NCI-H345 treated with DMSO at 0.1 percent for 48 hours (cell line): ENCODE results near the gene AUTS2.

Experiments used
- DNase-seq: peaks from one replicate; lab custom pipeline; 2025; ENCODE audit not compliant: unreplicated experiment; lab: John Stamatoyannopoulos, UW

Gene AUTS2

GRCh38 chr7:69654849-69655707, 56.8 kb downstream of the AUTS2 start:
- DNase-seq: peak; percentile 22

DNA sequence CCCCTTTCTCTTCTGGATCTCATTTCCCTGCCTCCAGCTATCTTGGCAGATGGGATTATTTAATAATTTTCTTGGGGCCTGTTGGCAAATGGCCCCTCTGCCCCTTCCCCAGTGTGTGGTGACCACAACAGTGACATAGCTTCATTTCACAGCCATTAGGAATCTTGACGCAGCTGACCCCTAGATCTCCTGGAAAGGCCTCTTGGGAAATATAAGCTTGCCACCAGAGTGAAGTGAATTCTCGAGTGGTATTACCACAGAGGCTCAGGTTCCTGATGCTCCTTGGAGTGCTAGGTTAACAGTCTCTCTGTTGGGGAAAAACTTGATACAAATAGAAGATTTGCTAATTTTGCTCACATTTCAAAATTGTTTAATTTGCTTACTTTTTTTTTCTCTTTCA, 57.8 kb downstream of the AUTS2 start:
- DNase-seq: no peak

GRCh38 chr7:69656890-69657289, 58.6 kb downstream of the AUTS2 start:
- no peak for DNase-seq

DNA sequence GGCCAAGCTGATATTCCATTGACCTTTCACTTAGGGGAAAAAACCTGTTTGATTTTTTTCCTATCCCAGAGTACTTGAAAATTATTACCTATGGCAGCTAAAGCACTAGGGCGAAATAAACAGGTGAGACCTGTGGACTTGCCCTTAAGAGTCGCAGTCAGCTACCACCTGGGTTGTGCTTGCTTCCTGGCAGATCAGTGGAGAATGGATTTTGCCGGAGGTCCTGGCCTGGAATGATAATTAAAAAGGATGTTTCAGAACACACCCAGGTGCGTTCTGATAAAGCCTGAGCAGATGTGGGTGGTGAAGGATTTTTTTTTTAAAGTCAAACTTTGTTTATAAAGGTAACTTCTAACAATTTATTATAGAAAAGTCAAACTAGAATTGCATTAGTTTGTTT, 59.1 kb downstream of the AUTS2 start:
- DNase-seq: no peak

DNA sequence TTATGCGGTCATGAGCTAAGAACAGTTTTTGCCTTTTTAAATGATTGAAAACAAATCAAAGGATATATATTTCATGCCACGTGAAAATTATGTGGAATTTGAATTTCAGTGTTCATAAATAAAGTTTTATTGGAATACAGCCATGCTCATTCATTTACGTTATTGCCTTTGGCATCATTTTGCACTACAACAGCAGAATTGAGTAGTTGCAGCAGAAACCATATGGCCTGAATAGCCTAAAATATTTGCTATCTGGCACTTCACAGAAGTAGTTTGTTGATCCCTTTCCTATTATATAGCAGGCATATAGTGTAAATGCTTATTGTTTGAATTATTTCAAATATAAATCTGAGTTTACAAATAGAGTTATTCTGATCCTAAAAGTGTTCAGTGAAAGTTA, 59.7 kb downstream of the AUTS2 start:
- no peak for DNase-seq

DNA sequence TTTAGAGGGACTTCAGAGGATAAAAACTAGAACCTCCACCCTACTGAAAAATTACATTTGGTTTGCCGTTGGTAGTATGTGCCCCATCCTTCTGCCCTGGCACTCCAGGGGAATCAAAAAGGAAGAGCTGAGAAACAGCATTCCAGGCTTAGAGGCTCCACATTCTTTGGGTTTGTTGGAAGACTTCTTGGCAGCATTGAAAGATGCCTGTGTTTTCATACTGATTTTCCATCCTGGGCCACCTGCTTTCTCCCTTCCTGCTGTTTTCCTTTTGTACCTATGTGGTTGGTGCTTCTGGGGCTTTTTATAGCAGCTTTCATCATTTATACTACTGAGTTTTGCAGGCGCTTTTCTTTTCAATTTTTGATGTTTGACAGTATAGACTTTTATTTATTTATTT, 61.7 kb downstream of the AUTS2 start:
- DNase-seq: no peak

DNA sequence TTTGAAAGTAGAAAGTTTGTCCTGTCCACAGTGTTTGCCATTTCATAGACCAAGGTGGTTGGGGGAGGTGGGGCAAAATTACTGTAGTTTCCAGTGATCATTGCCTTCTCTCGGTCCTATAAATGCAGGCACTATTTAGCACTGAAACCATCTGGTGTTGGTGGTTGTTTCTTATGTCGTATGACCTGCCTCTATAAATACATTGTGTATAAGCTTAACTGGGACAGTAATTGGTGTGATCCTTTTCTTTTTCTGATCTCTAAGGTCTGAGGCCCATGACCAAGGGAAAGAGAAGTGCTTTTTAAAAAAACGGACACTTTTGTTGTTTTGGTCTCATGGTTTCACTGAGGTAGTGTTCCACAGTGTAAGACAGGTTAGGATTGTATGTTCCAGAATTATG, 63.1 kb downstream of the AUTS2 start:
- no peak for DNase-seq

GRCh38 chr7:69663911-69664832, 65.9 kb downstream of the AUTS2 start:
- DNase-seq: no peak

DNA sequence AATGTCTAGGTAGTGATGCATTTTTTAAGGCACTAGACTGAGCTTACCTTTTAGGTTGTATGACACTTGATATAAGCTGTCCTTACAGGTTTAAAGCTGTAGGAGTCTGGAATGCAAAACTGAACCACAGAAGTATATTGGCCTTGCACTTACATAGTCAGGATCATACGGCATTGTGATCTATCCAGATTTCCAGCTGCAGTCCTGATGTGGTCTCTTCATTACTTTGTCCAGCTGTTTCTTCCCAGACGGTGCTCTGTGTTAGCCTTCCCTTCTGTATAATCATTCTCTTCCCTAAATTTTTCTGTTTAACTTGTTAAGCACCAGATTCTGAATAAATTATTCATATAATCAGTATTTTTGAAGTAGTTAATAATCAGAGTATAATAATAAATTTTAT, 67.1 kb downstream of the AUTS2 start:
- no peak for DNase-seq

DNA sequence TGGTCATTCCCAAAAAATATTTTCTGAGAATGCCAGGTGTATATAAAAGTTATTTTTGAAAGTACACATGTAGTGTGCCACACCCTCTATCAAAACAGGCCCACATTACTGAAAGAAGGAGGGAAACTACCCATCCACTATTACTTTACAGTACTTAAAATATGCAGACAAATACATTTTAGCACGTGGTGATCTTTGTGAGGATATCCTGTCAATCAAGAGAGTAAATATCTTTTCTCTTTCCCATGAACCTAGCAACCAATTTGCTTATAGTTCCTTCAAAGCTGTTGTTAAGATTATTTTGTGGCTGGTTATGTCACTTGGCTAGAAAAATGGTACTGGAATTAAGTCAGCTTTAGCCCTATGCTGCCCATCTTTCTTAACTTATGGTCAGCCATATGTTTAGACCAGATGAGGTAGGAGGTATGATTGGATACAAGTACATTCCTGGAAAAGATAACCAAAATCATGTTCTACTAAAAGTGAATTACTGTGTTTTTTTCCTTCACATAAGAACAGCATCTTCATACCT, 70.1 kb downstream of the AUTS2 start:
- DNase-seq: no peak

- DNase-seq: no peak
These were observed 72.4 kb downstream of the AUTS2 start for GRCh38 chr7:69670701-69671100.

DNA sequence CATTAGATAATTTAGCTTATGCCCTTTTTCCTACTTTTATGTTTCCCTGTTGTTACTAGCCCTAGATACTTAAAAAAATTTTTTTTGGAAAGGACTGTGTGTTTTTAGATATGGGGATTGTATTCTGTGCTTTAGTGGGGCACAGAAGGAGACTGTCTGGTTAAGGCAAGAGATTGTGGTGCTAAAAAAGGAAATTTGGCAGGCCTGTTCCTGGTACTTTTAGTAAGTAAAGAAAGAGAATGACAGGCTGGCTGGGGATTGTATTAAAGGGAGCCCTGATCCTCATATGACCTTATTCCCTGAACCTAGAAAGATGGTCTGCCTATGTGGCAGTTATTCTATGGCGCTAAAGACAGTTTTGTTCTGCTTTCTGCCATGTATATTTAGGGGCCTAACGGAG, 74.8 kb downstream of the AUTS2 start:
- DNase-seq: no peak

- DNase-seq: no peak
These were observed 76.5 kb downstream of the AUTS2 start for GRCh38 chr7:69674701-69675182.

DNA sequence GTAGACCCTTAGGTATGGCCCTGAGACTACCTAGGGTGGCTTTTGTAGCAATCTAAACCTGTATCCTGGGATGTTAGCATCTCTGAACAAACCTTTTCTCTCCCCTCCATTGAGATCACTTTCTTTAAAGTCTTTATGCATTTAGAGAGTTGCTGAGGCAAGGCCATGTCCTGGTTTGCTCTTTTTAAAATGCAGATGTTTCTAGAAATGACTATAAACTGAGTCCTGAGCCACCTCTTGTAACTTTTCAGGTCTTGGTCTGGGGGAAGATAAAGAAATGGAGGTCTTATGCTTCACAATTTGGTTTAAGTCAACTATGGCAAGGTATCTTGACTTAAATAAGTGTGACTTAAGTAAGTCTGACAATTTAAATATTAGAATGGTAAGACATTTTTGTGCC, 78.0 kb downstream of the AUTS2 start:
- DNase-seq: no peak

DNA sequence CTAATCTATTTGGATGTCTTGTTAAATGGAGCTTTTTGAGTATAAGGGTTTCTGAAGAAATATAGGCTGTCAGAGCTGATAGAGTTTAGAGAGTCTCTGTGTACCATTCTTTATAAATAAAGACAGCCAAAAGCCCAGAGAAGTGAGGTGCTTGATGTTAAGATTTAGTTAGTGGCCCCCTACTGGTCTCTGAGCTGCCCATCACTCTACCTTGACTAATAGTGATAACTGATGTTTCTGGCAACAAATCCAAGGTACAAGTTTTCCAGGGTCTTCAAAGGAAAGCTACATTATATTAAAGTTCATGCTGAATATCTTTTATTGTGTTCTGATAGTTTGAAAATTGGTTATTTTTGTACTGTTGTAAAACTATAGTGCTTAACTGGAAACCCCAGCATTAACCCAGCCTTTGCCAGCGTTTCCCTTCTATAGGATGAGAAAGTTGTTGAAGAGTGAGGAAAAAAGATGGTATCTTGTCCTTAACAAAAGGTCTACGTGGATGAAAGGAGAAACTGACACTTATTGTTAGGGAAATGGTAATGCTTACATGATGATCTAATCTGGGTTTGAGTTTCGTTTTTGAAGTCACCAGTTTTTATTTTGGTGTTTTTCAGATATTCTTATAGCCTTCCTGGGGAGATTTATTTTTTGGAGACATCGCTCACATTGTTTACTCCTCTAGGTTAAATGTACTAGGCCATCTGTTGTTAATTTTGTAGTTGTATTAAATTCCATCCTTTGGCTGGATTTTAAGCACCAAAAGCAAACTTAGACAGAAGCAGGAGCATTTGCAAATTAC, 79.0 kb downstream of the AUTS2 start:
- no peak for DNase-seq

- no peak for DNase-seq
These were observed 79.7 kb downstream of the AUTS2 start for GRCh38 chr7:69677881-69678493.

- DNase-seq: no peak
These were observed 80.4 kb downstream of the AUTS2 start for GRCh38 chr7:69678494-69679187.

GRCh38 chr7:69681181-69681580, 82.9 kb downstream of the AUTS2 start:
- DNase-seq: no peak

DNA sequence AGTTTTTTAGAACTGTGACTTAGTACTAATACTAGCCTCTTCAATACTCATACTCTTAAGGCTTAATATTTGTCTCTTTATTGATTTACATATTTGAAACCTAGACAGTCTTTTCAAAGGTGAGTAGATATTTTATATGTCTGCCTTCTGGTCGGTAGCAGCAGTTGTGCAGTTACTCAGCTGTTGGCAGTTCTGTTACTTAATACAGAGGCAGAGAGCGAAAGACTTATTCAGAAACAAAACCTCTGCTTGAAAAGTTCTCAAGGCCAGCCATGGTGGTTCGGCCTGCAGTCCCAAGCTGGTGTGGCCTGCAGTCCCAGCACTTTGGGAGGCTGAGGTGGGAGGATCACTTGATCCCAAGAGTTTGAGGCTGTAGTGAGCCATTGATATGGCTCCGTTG, 84.2 kb downstream of the AUTS2 start:
- DNase-seq: no peak

DNA sequence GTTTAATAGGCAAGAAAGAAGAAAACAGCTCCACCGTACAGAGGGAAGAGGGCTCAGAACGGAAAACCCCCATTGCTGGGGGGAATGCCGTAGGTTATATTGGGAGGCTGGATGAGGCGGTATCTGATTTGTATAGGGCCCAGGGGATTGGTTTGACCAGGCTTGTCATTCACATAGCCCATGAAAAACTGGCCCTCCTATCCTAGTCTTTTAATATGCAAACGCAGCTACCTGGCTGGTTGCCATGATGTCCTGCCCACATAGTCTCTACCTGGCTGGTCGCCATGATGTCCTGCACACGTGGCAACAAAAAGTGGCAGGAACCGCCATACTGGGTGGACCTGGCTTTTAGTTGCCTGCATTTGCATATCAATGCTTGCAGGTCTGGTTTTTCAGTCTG, 84.7 kb downstream of the AUTS2 start:
- no peak for DNase-seq
